Measurements from ENCODE around the gene POLE3. TPM values are rescaled to one million over a fixed set of nuclear protein-coding genes. Genes with fewer than 3 reads are reported as not detected.

Gene POLE3
- total and polyA plus RNA-seq, 9 of the 15 experiments (the other 6 are each of a cell fraction or from before 2014, with no cell fraction given), result 52.6 to 179 (median 110) TPM

GRCh38 chr9:113391917-113392316 is 18.6 kb downstream of the POLE3 start:
- in situ Hi-C loops (cut with MboI) (no loop called here), intact Hi-C loops (cut with micrococcal nuclease) (no loop called here)
- no peaks in the 10 kb centered on the region for H3K27me3 ChIP-seq (ENCODE audit: control insufficient read depth in 2 of 2, insufficient read depth in 2 of 2, low read length in 2 of 2)
- no peaks in the 10 kb centered on the region for H3K79me2 ChIP-seq (ENCODE audit: control insufficient read depth, insufficient read depth, low read length)
- peaks cover 36% of the 10 kb centered on the region; the same call in 2 of the 3 replicates for H3K36me3 ChIP-seq (ENCODE audit: control insufficient read depth, insufficient read depth, low read length)
- POLR2A ChIA-PET, result interaction anchor here (0.7 to 1.1 kb wide), 4 partner anchors 9 to 535 kb away, joined by 3 to 4 read pairs (median 3); partner anchors contain the start of genes ALAD, C9orf43 and POLE3
- no peak overlapping the region for H3K27ac ChIP-seq (ENCODE audit: extremely low read depth, low read depth, low read length)
- TF ChIP-seq NR0B1 (IDR thresholded peaks at IDR 0.05; ENCODE audit: partially characterized antibody), result no peak
- TF ChIP-seq LCOR (CRISPR knock-in tag; IDR thresholded peaks at IDR 0.05), result no peak
- TF ChIP-seq ZNF124 (CRISPR knock-in tag; IDR thresholded peaks at IDR 0.05), result no peak
- no peak for TF ChIP-seq ZNF589 (CRISPR knock-in tag; IDR thresholded peaks at IDR 0.05; ENCODE audit: low read depth)
- no peak for TF ChIP-seq CHAMP1 (IDR thresholded peaks at IDR 0.05)
- TF ChIP-seq DDX20 (tag; IDR thresholded peaks at IDR 0.05; ENCODE audit: low read depth), result no peak
- TF ChIP-seq FOSL1 (tag; conservative IDR thresholded peaks at IDR 0.05), result no peak
- no peak for TF ChIP-seq SUPT5H (IDR thresholded peaks at IDR 0.05)
- TF ChIP-seq KLF13 (tag; IDR thresholded peaks at IDR 0.05; ENCODE audit: borderline replicate concordance, low read depth), result no peak
- TF ChIP-seq SNRNP70 (optimal IDR thresholded peaks at IDR 0.05; ENCODE audit: low read depth, low read length), result no peak
- no peak for TF ChIP-seq GABPB1 (CRISPR knock-in tag; IDR thresholded peaks at IDR 0.05)
- no peak for TF ChIP-seq GTF2A2 (tag; IDR thresholded peaks at IDR 0.05)
- no peak for TF ChIP-seq JUNB (CRISPR knock-in tag; conservative IDR thresholded peaks at IDR 0.05)
- no peak for TF ChIP-seq MCM2 (IDR thresholded peaks at IDR 0.05; ENCODE audit: low read depth)
- TF ChIP-seq, protein P1, sequence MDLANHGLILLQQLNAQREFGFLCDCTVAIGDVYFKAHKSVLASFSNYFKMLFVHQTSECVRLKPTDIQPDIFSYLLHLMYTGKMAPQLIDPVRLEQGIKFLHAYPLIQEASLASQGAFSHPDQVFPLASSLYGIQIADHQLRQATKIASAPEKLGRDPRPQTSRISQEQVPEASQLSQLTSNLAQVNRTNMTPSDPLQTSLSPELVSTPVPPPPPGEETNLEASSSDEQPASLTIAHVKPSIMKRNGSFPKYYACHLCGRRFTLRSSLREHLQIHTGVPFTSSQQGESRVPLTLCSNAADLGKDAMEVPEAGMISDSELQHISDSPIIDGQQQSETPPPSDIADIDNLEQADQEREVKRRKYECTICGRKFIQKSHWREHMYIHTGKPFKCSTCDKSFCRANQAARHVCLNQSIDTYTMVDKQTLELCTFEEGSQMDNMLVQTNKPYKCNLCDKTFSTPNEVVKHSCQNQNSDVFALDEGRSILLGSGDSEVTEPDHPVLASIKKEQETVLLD (IDR thresholded peaks at IDR 0.05), result no peak
- no peak for TF ChIP-seq ZEB2 (IDR thresholded peaks at IDR 0.05)
- no peak overlapping the region for H2AFZ ChIP-seq (ENCODE audit: low read depth, low read length)
- H4K20me1 ChIP-seq (replicated peaks; ENCODE audit: control insufficient read depth, insufficient read depth, low read length), result no peaks in the 10 kb centered on the region
- BruUV-seq (replicated peaks), result no TSS peak
- no peak overlapping the region for H3K4me2 ChIP-seq (ENCODE audit: insufficient read depth, low read length)
- no peak for FAIRE-seq
- no peak for DNase-seq (ENCODE audit: extremely low read depth in 1 of 4, low spot score in 3 of 4)
- 96% methylated on average over 7 of the region's 7 CpGs for WGBS (ENCODE audit: insufficient coverage, low coverage, missing lambda C conversion rate)
- no peaks in the 10 kb centered on the region for H3K9me3 ChIP-seq (replicated peaks; ENCODE audit: control insufficient read depth, insufficient read depth, low read depth, low read length)
- H3K4me3 ChIP-seq, result no peak overlapping the region
- CTCF ChIA-PET (ENCODE audit: low intra/inter-chr PET ratio), result no interaction called here
- peaks cover 2 to 16% of the 10 kb centered on the region in 2 experiments; a peak in 4 of 5 replicates for H3K4me1 ChIP-seq (replicated peaks in 1 of 2; ENCODE audit: control insufficient read depth in 2 of 2, insufficient read depth in 2 of 2, low read length in 2 of 2)
- no peaks in the 10 kb centered on the region for H3K9me1 ChIP-seq (ENCODE audit: control insufficient read depth, insufficient read depth, low read length)
- no peak overlapping the region for H3K9ac ChIP-seq (ENCODE audit: insufficient read depth in 1 of 2, low read depth in 2 of 2, low read length in 2 of 2)
- ATAC-seq, result no peak
